B cell (primary cell): ENCODE data around the gene TSR2. TPM values are rescaled to one million over a fixed set of nuclear protein-coding genes. Genes with fewer than 3 reads are reported as not detected.

ENCODE experiments used
- ATAC-seq: fragments of 200-7000 bp; cut with Tn5 transposase; one replicate; pipeline ENCODE4 v1.10.0; 2021; ENCODE audit warnings: low read depth, mild to moderate bottlenecking, moderate number of reproducible peaks, moderate library complexity
- CTCF ChIA-PET: fragments of 350-600 bp; sonication (Branson Sonifier 250); formaldehyde crosslinking; loops from one replicate; lab custom pipeline; 2021; ENCODE audit warnings: antibody characterized with exemption, inconsistent platforms; lab: Charles Lee
- POLR2A ChIA-PET: fragments of 350-600 bp; sonication (Branson Sonifier 250); formaldehyde crosslinking; loops from one replicate; lab custom pipeline; 2021; ENCODE audit warnings: antibody characterized with exemption; lab: Charles Lee
- DNase-seq: peaks from one replicate; pipeline ENCODE4 v3.0.0; 2013
- H2AFZ ChIP-seq: 2 replicates; pipeline ENCODE4 v1.6.1; 2012; ENCODE audit warnings: mild to moderate bottlenecking, low read depth, low read length; ENCODE audit not compliant: insufficient read depth, poor library complexity, severe bottlenecking
- H3K27ac ChIP-seq, 2 donors: 1 replicate in 1 of 2; 2 replicates in 1 of 2; pipeline ENCODE4 v1.5.1; 2012 to 2013; ENCODE audit warnings: low read length in 2 of 2, mild to moderate bottlenecking in 2 of 2, moderate library complexity in 1 of 2
- H3K27me3 ChIP-seq, 4 experiments: fragments of 200-600 bp in 1 of 4; sonication (generic) in 1 of 4; replicated peaks in 1 of 4; 1 replicate in 2 of 4; 2 replicates in 2 of 4; pipeline versions ENCODE4 v1.6.1 to v1.7.0; 2013 to 2016; ENCODE audit warnings: low read length in 3 of 4, mild to moderate bottlenecking in 2 of 4, mixed read lengths in 1 of 4, moderate library complexity in 1 of 4; ENCODE audit not compliant: insufficient read depth in 4 of 4, control insufficient read depth in 3 of 4; ENCODE audit errors: control extremely low read depth in 1 of 4
- H3K36me3 ChIP-seq, 2 experiments: replicated peaks in 1 of 2; 1 replicate in 1 of 2; 2 replicates in 1 of 2; pipeline versions ENCODE4 v1.6.1 to v1.7.1; 2013; ENCODE audit warnings: low read length in 1 of 2; ENCODE audit not compliant: insufficient read depth in 2 of 2, control insufficient read depth in 1 of 2; ENCODE audit errors: control extremely low read depth in 1 of 2, extremely low read depth in 1 of 2
- H3K4me1 ChIP-seq, 2 donors: fragments of 200-600 bp in 1 of 2; sonication (generic) in 1 of 2; 1 replicate in 1 of 2; 2 replicates in 1 of 2; pipeline versions ENCODE4 v1.5.1 to v1.6.1; 2013 to 2017; ENCODE audit warnings: low read length in 2 of 2; ENCODE audit not compliant: control insufficient read depth in 2 of 2, insufficient read depth in 2 of 2
- H3K4me2 ChIP-seq: replicated peaks from 2 replicates; pipeline ENCODE3; 2012; ENCODE audit warnings: mild to moderate bottlenecking, low read depth, low read length; ENCODE audit not compliant: poor library complexity, severe bottlenecking
- H3K4me3 ChIP-seq, 5 experiments: fragments of 200-600 bp in 1 of 5; sonication (generic) in 1 of 5; 1 replicate in 3 of 5; 2 replicates in 2 of 5; pipeline versions ENCODE4 v1.5.1 to v1.7.0; 2011 to 2016; ENCODE audit warnings: low read length in 4 of 5, mild to moderate bottlenecking in 4 of 5, low read depth in 2 of 5, control low read depth in 1 of 5, moderate library complexity in 1 of 5; ENCODE audit not compliant: insufficient read depth in 1 of 5; ENCODE audit errors: control extremely low read depth in 1 of 5, extremely low read depth in 1 of 5
- H3K79me2 ChIP-seq: fragments of 200-600 bp; sonication (generic); one replicate; pipeline ENCODE4 v1.6.0; 2016; ENCODE audit warnings: low read length; ENCODE audit not compliant: control insufficient read depth, insufficient read depth
- H3K9ac ChIP-seq: fragments of 200-600 bp; sonication (generic); 2 replicates; pipeline ENCODE4 v1.6.1; 2017; ENCODE audit warnings: mild to moderate bottlenecking, low read length, moderate library complexity
- H3K9me3 ChIP-seq, 3 donors: one replicate each; pipeline versions ENCODE4 v1.6.1 to v1.7.1; 2013; ENCODE audit warnings: low read length in 2 of 3; ENCODE audit not compliant: control insufficient read depth in 2 of 3, insufficient read depth in 1 of 3; ENCODE audit errors: control extremely low read depth in 1 of 3
- H4K20me1 ChIP-seq: 2 replicates; pipeline ENCODE4 v1.6.0; 2012; ENCODE audit warnings: mild to moderate bottlenecking, low read length; ENCODE audit not compliant: insufficient read depth, control insufficient read depth, poor library complexity, severe bottlenecking
- H3K27ac Mint-ChIP-seq: one replicate; pipeline ENCODE4 v1.8.0; 2021; ENCODE audit warnings: mixed read lengths
- H3K27me3 Mint-ChIP-seq: one replicate; pipeline ENCODE4 v1.8.0; 2021; ENCODE audit warnings: mixed read lengths
- H3K4me1 Mint-ChIP-seq: one replicate; pipeline ENCODE4 v1.8.0; 2021; ENCODE audit warnings: mixed read lengths
- H3K4me3 Mint-ChIP-seq: one replicate; pipeline ENCODE4 v1.8.0; 2021; ENCODE audit warnings: mixed read lengths
- H3K9me3 Mint-ChIP-seq: one replicate; pipeline ENCODE4 v1.8.0; 2022; ENCODE audit warnings: mixed read lengths; ENCODE audit not compliant: insufficient read depth
- CTCF ChIP-seq: fragments of 200-600 bp; IDR thresholded peaks from one replicate; pipeline ENCODE4 v1.8.0; 2022; ENCODE audit warnings: antibody characterized with exemption, mild to moderate bottlenecking
- EZH2 ChIP-seq: IDR thresholded peaks from 2 replicates; pipeline ENCODE4 v1.6.1; 2012; ENCODE audit warnings: borderline replicate concordance, low read depth, mild to moderate bottlenecking, moderate library complexity, low read length; ENCODE audit not compliant: insufficient read depth, poor library complexity, severe bottlenecking
- WGBS: methylation state at CpG from one replicate; pipeline ENCODE4 v1.1.5; 2013; ENCODE audit warnings: missing lambda C conversion rate; ENCODE audit not compliant: insufficient coverage; 5-methylcytosine and 5-hydroxymethylcytosine counted together
- intact Hi-C: fragments of 100-400 bp; cut with micrococcal nuclease; formaldehyde crosslinking; loops from one replicate; pipeline ENCODE4 v1.10.0; 2022
- polyA plus RNA-seq: library from polyadenylated mRNA; depleted of rRNA; stranded (reverse); fragments of >200 nt; gene quantifications from 2 replicates; pipeline ENCODE4 v1.2.3, GENCODE V29; 2012
- total RNA-seq, 2 donors: library from RNA; stranded (reverse); fragments of 120-200 nt in 1 of 2; gene quantifications; 1 replicate in 1 of 2; 2 replicates in 1 of 2; pipeline versions ENCODE4 v1.2.3 to v1.2.4, GENCODE V29; 2013 to 2022

TSR2 gene
- total and polyA plus RNA-seq, 2 donors (not counting 1 experiment from before 2014, with no cell fraction given): 13.7 to 38.3 TPM

DNA sequence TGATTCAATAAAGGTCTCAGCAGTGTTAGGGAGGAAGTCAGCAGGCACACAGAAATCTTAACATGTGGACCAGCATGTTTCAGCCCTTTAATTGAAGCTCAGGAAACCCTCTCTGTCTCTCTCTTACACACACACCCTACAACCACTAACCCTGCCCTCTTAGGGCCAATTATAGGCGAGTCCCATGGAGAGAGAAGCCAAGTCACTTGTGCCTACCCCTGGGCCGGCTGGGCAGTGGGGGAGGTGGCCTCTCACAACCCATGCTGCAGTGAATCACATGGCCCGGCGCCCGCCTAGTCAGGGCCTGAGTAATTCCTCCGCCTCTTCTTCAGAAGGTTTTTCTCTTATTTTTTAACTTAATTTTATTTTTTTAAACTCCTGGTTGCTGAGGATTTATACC, 52.1 kb downstream of the TSR2 start:
- Histone ChIP-seq H3K27ac (no peak overlapping the region), H3K36me3 (no peaks in the 10 kb centered on the region), H4K20me1 (no peaks in the 10 kb centered on the region), H3K9me3 (no peaks in the 10 kb centered on the region), H3K4me3 (no peak overlapping the region), H3K4me2 (no peak overlapping the region), H3K4me1 (peaks cover 3% of the 10 kb centered on the region in 2 donors), H2AFZ (no peak overlapping the region), H3K9ac (no peak overlapping the region), H3K27me3 (peaks cover 0 to 16% (median 4%) of the 10 kb centered on the region in 4 experiments), H3K79me2 (no peaks in the 10 kb centered on the region)
- intact Hi-C loops: no loop called here
- POLR2A ChIA-PET: no interaction called here
- H3K27me3 Mint-ChIP-seq: peaks cover 18% of the 10 kb centered on the region
- no peak overlapping the region for H3K4me3 Mint-ChIP-seq
- ATAC-seq: no peak
- no peak for DNase-seq
- TF ChIP-seq EZH2 (no peak), CTCF (no peak)
- no peak overlapping the region for H3K27ac Mint-ChIP-seq
- no peaks in the 10 kb centered on the region for H3K9me3 Mint-ChIP-seq
- CTCF ChIA-PET: no interaction called here
- H3K4me1 Mint-ChIP-seq: peaks cover 3% of the 10 kb centered on the region
- WGBS: no CpG with 5 or more reads among the region's 6 CpGs

- Mint-ChIP-seq H3K4me1 (peaks cover 3% of the 10 kb centered on the region), H3K9me3 (no peaks in the 10 kb centered on the region), H3K4me3 (peak overlapping the region; percentile 67), H3K27ac (no peak overlapping the region), H3K27me3 (peaks cover 30% of the 10 kb centered on the region)
- Histone ChIP-seq H2AFZ (no peak overlapping the region), H3K27me3 (peaks cover 0 to 18% (median 4%) of the 10 kb centered on the region in 4 experiments), H3K27ac (no peak overlapping the region), H4K20me1 (no peaks in the 10 kb centered on the region), H3K4me1 (peaks cover 3% of the 10 kb centered on the region in 2 donors), H3K9me3 (no peaks in the 10 kb centered on the region), H3K4me2 (peak overlapping the region; percentile 80), H3K9ac (no peak overlapping the region), H3K4me3 (no peak overlapping the region), H3K36me3 (no peaks in the 10 kb centered on the region), H3K79me2 (no peaks in the 10 kb centered on the region)
- intact Hi-C loops: no loop called here
- ATAC-seq: no peak
- TF ChIP-seq CTCF: no peak
- no peak for TF ChIP-seq EZH2
- no peak for DNase-seq
- CTCF ChIA-PET: no interaction called here
- POLR2A ChIA-PET: no interaction called here
- WGBS: 45% methylated on average over 2 of the region's 10 CpGs
These were observed 54.2 kb downstream of the TSR2 start for GRCh38 chrX:54494166-54494988.
